Smooth muscle cell (in vitro differentiated cells): ENCODE measurements around the gene SLC35F1. TPM values are rescaled to one million over a fixed set of nuclear protein-coding genes. Genes with fewer than 3 reads are reported as not detected.

Experiments used
- DNase-seq: peaks from one replicate; lab custom pipeline; 2025; ENCODE audit not compliant: unreplicated experiment; lab: John Stamatoyannopoulos, UW
- H2AFZ ChIP-seq: fragments of 200-600 bp; sonication (generic); 2 replicates; pipeline ENCODE4 v1.6.0; 2016; ENCODE audit warnings: antibody characterized with exemption, low read depth, mild to moderate bottlenecking
- H3F3A ChIP-seq: fragments of 200-600 bp; sonication (generic); 2 replicates; pipeline ENCODE4 v1.6.0; 2017; ENCODE audit warnings: antibody characterized with exemption, low read depth
- H3K27ac ChIP-seq: fragments of 200-600 bp; sonication (generic); 2 replicates; pipeline ENCODE4 v1.5.1; 2016; ENCODE audit warnings: low read depth, mild to moderate bottlenecking
- H3K27me3 ChIP-seq: fragments of 200-600 bp; sonication (generic); 2 replicates; pipeline ENCODE4 v1.6.1; 2016; ENCODE audit warnings: low read depth, mild to moderate bottlenecking
- H3K36me3 ChIP-seq: fragments of 200-600 bp; sonication (generic); 2 replicates; pipeline ENCODE4 v1.5.1; 2016; ENCODE audit warnings: low read depth
- H3K4me1 ChIP-seq: fragments of 200-600 bp; sonication (generic); 2 replicates; pipeline ENCODE4 v1.5.1; 2016; ENCODE audit warnings: low read depth
- H3K4me2 ChIP-seq: fragments of 200-600 bp; sonication (generic); 2 replicates; pipeline ENCODE4 v1.6.0; 2016; ENCODE audit warnings: mild to moderate bottlenecking
- H3K4me3 ChIP-seq: fragments of 200-600 bp; sonication (generic); 2 replicates; pipeline ENCODE4 v1.5.1; 2016; ENCODE audit warnings: mild to moderate bottlenecking
- H3K79me2 ChIP-seq: fragments of 200-600 bp; sonication (generic); 2 replicates; pipeline ENCODE4 v1.6.0; 2016; ENCODE audit warnings: low read depth, mild to moderate bottlenecking
- H3K9ac ChIP-seq: fragments of 200-600 bp; sonication (generic); 2 replicates; pipeline ENCODE4 v1.6.0; 2016; ENCODE audit warnings: low read depth
- H3K9me3 ChIP-seq: fragments of 200-600 bp; sonication (generic); replicated peaks from 2 replicates; pipeline ENCODE4 v1.5.1; 2016; ENCODE audit warnings: low read depth
- H4K20me1 ChIP-seq: fragments of 200-600 bp; sonication (generic); 2 replicates; pipeline ENCODE4 v1.6.0; 2016; ENCODE audit warnings: low read depth
- WGBS: methylation state at CpG from one replicate; pipeline ENCODE4 v1.1.7; 2016; ENCODE audit warnings: low lambda C conversion rate; 5-methylcytosine and 5-hydroxymethylcytosine counted together
- polyA plus RNA-seq: library from polyadenylated mRNA; unstranded; fragments of >200 nt; fragmentation: Nextera tagmentation; extraction: Ambion mirVana; gene quantifications from 2 replicates; pipeline ENCODE4 v1.2.1, GENCODE V29; 2016
- total RNA-seq: library from RNA; depleted of rRNA; stranded (reverse); fragments of >200 nt; gene quantifications from 2 replicates; pipeline ENCODE4 v1.2.3, GENCODE V29; 2014
- TF ChIP-seq, protein P1 (sequence below): fragments of 200-600 bp; sonication (generic); IDR thresholded peaks from 2 replicates; pipeline ENCODE4 v1.5.1; 2017; ENCODE audit warnings: borderline replicate concordance, mild to moderate bottlenecking, antibody characterized with exemption; ENCODE audit not compliant: insufficient read depth, poor library complexity, severe bottlenecking

SLC35F1 gene
- total and polyA plus RNA-seq, 2 experiments from 2014 or later = 0.05 to 0.09 TPM

- H3F3A ChIP-seq = peaks cover 4% of the 10 kb centered on the region
- H3K4me3 ChIP-seq = no peak overlapping the region
- TF ChIP-seq, protein P1, sequence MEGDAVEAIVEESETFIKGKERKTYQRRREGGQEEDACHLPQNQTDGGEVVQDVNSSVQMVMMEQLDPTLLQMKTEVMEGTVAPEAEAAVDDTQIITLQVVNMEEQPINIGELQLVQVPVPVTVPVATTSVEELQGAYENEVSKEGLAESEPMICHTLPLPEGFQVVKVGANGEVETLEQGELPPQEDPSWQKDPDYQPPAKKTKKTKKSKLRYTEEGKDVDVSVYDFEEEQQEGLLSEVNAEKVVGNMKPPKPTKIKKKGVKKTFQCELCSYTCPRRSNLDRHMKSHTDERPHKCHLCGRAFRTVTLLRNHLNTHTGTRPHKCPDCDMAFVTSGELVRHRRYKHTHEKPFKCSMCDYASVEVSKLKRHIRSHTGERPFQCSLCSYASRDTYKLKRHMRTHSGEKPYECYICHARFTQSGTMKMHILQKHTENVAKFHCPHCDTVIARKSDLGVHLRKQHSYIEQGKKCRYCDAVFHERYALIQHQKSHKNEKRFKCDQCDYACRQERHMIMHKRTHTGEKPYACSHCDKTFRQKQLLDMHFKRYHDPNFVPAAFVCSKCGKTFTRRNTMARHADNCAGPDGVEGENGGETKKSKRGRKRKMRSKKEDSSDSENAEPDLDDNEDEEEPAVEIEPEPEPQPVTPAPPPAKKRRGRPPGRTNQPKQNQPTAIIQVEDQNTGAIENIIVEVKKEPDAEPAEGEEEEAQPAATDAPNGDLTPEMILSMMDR = no peak
- no peaks in the 10 kb centered on the region for H3K79me2 ChIP-seq
- H3K36me3 ChIP-seq = no peaks in the 10 kb centered on the region
- H2AFZ ChIP-seq = no peak overlapping the region
- no peaks in the 10 kb centered on the region for H3K9me3 ChIP-seq
- H3K4me2 ChIP-seq = no peak overlapping the region
- no peaks in the 10 kb centered on the region for H4K20me1 ChIP-seq
- no peaks in the 10 kb centered on the region for H3K27me3 ChIP-seq
- H3K9ac ChIP-seq = no peak overlapping the region
- DNase-seq = no peak
- WGBS = 93% methylated on average over 1 of the region's 1 CpG
- peaks cover 8% of the 10 kb centered on the region for H3K4me1 ChIP-seq
- no peak overlapping the region for H3K27ac ChIP-seq
These were observed 68.0 kb downstream of the SLC35F1 start for GRCh38 chr6:117974914-117975627.

DNA sequence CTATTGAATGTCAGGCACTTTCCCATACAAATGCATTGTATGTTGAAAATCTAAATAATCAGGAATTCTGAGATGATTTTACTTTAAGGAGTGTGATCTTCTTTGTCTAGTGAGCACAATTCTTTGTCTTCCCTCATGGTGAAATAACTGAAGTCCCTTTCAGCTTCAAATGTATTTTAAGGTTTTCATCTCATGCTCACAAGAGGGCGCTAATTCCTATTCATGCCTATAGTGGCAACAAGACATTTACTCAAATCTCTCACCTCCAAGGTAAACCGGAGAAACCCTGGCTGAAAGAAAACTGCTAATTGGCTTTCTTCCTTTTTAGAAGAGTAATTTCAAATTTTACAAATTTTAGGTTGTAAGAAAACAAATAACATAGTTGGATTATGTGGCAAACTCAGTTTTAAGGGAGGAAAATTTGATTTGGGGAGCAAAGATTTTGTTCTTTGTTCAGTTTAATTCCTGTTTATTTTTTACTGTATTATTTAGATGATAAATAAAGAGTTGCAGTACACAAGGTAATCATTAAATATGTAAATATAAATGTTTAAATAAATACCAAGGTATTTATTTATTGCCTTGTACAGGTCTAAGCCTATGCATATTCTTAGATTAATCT lies 69.1 kb downstream of the SLC35F1 start:
- Histone ChIP-seq H3K27ac (no peak overlapping the region), H3K4me2 (no peak overlapping the region), H4K20me1 (no peaks in the 10 kb centered on the region), H3K4me3 (no peak overlapping the region), H3K9ac (no peak overlapping the region), H3K27me3 (no peaks in the 10 kb centered on the region), H3K36me3 (no peaks in the 10 kb centered on the region), H3K9me3 (no peaks in the 10 kb centered on the region), H3K4me1 (peaks cover 8% of the 10 kb centered on the region), H3F3A (peaks cover 4% of the 10 kb centered on the region), H2AFZ (no peak overlapping the region), H3K79me2 (no peaks in the 10 kb centered on the region)
- no peak for DNase-seq
- WGBS = 12% methylated on average over 2 of the region's 2 CpGs
- TF ChIP-seq, protein P1 = peak; percentile 79

- 88% methylated on average over 1 of the region's 1 CpG for WGBS
- TF ChIP-seq, protein P1 = no peak
- DNase-seq = no peak
These were observed 78.9 kb downstream of the SLC35F1 start for GRCh38 chr6:117985916-117986315.

More at GRCh38 chr6:117985916-117986315, 78.9 kb downstream of the SLC35F1 start:
- Histone ChIP-seq H3K27me3 (no peaks in the 10 kb centered on the region), H3K4me2 (no peak overlapping the region), H3K4me3 (no peak overlapping the region), H3K36me3 (no peaks in the 10 kb centered on the region), H2AFZ (no peak overlapping the region), H3K9ac (no peak overlapping the region), H3K9me3 (no peaks in the 10 kb centered on the region), H3K79me2 (no peaks in the 10 kb centered on the region), H3K4me1 (no peaks in the 10 kb centered on the region), H3F3A (no peaks in the 10 kb centered on the region), H4K20me1 (no peaks in the 10 kb centered on the region), H3K27ac (no peak overlapping the region)
